D721Med (cell line): ENCODE data around the gene ZNF785.
"Not testable (repeated sequence)": the region's sequence is repeated elsewhere in the genome, so short reads cannot be mapped to it uniquely, and the experiment has no call there.

Experiments used
- DNase-seq: peaks from one replicate; pipeline ENCODE4 v3.0.0; 2011; ENCODE audit warnings: low spot score; ENCODE audit not compliant: insufficient read length
- FAIRE-seq: peaks from 2 replicates; lab custom pipeline; 2011; peaks lifted over from hg19 to GRCh38; lab: Jason Lieb, UNC
- CTCF ChIP-seq: IDR thresholded peaks from 2 replicates; pipeline ENCODE4 v1.5.1; 2012; ENCODE audit warnings: mild to moderate bottlenecking, control low read depth; ENCODE audit not compliant: insufficient read depth; ENCODE audit errors: missing control alignments

ZNF785 gene

GRCh38 chr16:30601966-30602365 is 16.5 kb upstream of the ZNF785 start:
- FAIRE-seq (no peak), DNase-seq (no peak)
- TF ChIP-seq CTCF, result no peak

GRCh38 chr16:30600929-30601328 is 15.4 kb upstream of the ZNF785 start:
- DNase-seq (no peak), FAIRE-seq (no peak)
- TF ChIP-seq CTCF, result no peak

- DNase-seq (no peak), FAIRE-seq (no peak)
- no peak for TF ChIP-seq CTCF
These were observed 14.7 kb upstream of the ZNF785 start for GRCh38 chr16:30600215-30600614.

GRCh38 chr16:30592871-30593270 is 7.4 kb upstream of the ZNF785 start:
- FAIRE-seq, result no peak
- no peak for TF ChIP-seq CTCF

GRCh38 chr16:30590869-30591268 is 5.4 kb upstream of the ZNF785 start:
- FAIRE-seq, result not testable (repeated sequence)

More at GRCh38 chr16:30592871-30593270, 7.4 kb upstream of the ZNF785 start:
- DNase-seq, result no peak

GRCh38 chr16:30589582-30589981 is 4.1 kb upstream of the ZNF785 start:
- DNase-seq, FAIRE-seq: not testable (repeated sequence)

More at GRCh38 chr16:30590869-30591268, 5.4 kb upstream of the ZNF785 start:
- not testable (repeated sequence) for DNase-seq

- FAIRE-seq, result no peak
- DNase-seq, result no peak
- TF ChIP-seq CTCF, result no peak
These were observed 3.2 kb upstream of the ZNF785 start for GRCh38 chr16:30588651-30589050.

GRCh38 chr16:30585022-30585399 is 486 bp downstream of the ZNF785 start:
- DNase-seq (no peak), FAIRE-seq (no peak)
- no peak for TF ChIP-seq CTCF
